DMS79 treated with DMSO at 0.1 percent for 48 hours (cell line): Measurements from ENCODE around the gene BLTP3B.
A peak's percentile ranks its signal among the peaks of the same experiment; 100 is the strongest.

Source experiments
- DNase-seq: peaks from one replicate; lab custom pipeline; 2025; lab: John Stamatoyannopoulos, UW

The BLTP3B gene

GRCh38 chr12:100159391-100160104 is 16.9 kb upstream of the BLTP3B start:
- DNase-seq = no peak

DNA sequence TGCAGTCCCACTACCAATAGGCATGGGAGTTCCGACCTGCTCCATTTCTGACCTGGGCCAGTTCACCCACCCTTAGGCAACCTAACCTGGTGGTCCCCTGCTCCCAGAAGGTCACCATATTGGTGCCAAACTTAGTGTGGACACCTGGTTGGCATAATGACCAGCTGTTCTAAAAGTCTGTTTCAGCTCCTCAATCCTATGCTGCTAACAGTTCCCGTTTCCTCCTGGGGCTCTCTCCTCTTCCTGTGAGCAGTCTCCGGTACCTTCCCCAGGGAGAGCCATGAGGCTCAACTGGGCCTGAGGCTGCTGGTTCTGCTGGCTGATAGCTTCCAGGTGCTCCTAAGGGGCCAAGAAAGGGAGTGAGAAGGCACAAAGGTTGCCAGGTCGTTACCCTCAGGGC is 15.9 kb upstream of the BLTP3B start:
- DNase-seq = no peak

DNA sequence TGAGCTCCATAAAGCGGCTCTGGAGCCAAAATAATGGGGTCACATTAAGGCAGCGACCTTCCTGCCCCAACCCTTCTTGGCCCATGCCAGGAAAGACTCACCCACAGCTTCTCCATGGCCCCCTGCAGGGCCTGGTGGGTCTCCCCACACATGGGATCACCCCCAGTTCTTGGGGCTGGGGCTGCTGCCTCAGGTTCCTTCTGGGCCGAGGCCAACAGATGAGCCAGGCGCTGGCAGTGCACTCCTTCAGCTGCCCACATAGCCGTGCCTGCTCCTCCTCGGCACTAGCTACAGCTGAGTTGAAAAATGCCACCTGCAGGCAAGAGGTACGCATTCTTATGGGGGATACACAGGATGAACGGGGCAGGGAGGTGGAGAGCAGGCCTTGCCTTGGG is 14.8 kb upstream of the BLTP3B start:
- no peak for DNase-seq

DNA sequence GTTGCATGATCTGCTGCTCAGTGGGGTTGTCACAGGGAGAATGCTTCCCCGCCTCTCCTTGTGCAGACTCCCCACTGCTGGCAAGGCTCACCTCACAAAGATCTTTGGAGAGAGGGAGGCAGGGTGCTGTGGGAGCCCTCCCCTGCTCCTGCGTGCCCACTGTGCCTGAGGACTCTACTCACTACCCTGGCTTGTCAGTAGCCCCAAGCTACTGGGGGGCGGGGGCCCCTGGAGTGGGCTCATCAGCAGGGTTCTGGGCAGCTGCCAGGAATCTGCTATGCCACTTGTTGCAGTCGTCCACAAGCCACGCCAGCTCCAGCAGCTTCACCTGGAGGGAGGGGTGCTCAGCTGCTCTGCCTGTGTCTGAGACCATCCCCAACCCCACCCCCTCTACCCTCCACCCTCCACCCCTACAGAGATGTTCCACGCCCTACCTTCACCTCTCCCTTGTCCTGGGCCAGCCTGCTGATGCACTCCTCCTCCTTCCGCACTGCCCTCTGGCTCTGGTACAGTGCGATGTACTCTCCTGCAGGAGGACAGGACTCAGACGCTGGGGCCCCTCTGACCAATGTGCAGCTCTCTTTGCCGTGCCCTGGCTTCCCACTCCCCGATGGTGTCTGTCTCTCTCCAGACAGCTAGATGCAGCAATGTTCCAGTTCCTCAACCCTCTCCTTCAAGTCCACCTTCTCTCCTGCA is 14.2 kb upstream of the BLTP3B start:
- DNase-seq = peak; percentile 6

GRCh38 chr12:100154474-100155247 is 12.0 kb upstream of the BLTP3B start:
- DNase-seq = no peak

DNA sequence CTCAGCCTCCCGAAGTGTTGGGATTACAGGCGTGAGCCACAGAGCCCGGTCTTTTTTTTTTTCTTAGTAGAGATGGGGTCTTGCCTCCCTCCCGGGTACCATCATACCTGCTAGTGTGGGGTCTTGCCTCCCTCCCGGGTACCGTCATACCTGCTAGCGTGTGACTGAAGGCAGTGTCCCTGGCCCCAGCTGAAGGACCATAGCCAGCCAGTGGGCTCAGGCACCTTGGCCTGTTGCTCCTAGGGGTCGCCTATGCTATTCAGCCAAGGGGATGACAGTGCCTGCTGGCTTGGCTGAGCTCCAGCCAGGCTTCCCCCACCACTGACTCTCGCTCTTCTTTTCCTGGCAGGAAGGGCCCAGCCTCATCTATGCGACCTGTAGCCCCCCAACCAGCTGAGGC is 10.5 kb upstream of the BLTP3B start:
- DNase-seq = no peak

DNA sequence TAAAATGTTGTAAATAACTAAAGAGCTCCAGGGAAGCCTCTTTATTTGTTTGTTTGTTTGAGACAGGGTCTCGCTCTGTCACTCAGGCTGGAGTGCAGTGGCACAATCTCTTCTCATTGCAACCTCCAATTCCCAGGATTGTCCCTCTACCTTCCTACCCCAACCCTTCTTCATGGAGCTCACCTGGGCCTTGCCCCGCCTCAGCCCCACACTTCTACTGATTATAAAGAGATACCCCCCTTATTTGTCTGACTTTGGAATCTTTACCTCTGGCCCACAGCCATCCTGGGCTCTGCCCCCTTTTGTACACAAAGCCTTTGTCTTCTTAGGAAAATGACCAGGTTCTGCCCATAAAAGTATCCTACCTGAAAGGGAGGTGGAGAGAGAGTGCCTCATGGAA is 9.1 kb upstream of the BLTP3B start:
- no peak for DNase-seq

DNA sequence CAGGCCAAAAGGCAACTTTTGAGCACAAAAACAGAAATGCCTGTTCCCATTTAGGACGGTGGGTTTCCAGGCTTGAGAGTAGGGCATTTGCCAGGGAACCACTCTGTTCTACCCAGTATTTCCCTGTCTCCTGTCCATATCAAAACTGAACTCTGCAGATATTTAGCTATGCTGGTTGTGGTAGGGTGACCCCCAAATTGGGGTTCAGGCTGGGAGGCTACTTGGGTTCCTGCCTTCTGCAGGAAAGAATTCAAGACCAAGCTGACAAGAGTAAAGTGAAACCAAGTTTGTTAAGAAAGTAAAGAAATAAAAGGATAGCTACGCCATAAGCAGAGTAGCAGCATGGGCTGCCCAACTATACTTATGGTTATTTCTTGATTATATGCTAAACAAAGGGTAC is 3.6 kb upstream of the BLTP3B start:
- DNase-seq = no peak

DNA sequence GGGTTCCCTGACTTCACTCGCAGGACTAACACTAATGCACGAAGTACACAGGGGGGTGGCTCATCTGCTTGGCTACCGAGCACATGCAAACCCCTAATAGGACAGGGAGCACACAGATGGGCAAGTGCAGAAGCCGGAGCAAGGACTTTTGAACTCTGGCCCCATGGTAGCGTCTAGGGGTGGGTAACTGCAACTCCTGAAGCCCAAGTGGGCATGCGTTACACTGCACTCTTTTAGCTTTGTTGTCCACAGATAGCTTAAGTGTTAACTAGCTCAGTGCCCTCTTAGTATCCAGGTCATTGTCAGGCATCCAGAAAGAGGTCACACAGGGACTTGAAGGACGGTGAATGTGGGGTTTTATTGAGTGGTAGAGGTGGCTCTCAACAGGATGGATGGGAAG is 3.0 kb upstream of the BLTP3B start:
- no peak for DNase-seq

DNA sequence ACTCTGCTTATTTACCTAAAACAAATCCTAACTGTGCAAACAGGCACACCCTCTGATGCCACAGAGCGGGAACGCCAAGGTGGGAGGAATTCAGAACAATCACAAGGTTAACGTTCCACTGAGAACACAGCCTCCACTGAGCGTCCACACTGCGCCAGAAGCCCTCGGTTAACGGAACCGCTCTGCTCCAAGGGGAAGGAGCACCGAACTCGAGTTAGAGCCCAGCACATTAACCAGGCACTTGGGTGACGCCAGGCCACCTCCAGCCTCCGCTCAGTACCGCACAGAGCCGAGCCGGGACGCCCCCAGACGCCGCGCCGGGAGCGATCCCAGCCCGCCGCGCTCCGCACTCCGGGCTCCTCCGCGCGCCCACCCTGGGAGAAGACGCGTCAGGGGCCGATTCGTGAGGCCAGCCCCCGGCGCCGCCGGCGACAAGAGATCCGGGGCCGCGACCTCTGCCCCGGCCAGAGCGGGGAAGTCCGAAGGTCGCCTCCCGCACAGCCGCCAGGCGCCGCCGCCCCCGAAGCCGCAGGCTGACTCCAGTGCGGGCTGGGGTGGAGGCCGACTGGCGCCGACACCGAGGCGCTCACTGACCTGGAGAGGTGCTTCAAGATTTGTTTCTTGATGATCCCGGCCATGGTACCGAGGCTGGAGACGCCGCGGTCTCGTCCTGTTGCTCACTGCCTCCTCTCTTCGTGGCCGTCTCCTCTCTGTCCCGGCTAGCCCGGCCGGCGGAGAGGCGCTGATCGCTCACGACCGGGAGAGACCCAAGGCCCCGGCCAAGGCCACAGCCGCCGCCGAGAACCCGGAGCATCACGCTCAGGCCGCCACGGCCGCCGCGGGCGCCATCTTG is 450 bp downstream of the BLTP3B start:
- peak; percentile 46 for DNase-seq

GRCh38 chr12:100141666-100141997 is 1.0 kb downstream of the BLTP3B start:
- DNase-seq = peak; percentile 46

- no peak for DNase-seq
Measured at GRCh38 chr12:100138803-100139098, 3.9 kb downstream of the BLTP3B start.

DNA sequence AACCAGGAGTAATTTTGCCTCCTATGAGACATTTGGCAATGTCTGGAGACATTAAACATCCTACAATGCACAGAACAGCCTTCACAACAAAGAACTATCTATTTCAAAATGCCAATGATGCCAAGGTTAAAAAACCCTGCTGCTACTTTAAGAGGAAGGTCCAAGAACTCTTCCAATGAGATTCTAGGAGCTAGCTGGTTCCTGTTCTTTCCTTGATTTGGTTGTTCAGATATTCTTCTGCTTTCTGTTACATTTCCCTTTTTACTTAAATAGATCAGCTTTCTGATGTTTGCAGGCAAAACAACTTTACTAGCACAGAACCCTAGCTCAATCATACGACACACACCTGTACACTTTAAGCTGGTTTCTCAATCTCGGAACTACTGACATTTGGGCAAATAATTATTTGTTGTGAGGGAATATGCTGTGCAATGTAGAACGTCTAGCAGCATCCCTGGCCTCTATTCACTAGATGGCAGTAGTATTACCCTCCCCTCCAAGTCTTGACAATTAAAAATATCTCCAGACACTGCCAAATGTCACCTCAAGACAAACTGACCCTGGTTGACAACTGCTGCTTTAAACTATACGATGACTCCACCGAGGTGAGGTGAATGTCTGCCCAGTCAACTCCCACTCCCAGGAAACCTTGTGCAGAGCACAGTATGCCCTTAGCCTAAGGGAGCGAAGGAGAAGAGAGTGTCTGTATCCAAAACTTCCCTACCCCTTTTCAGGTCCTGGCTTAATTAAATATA is 4.4 kb downstream of the BLTP3B start:
- DNase-seq = no peak

DNA sequence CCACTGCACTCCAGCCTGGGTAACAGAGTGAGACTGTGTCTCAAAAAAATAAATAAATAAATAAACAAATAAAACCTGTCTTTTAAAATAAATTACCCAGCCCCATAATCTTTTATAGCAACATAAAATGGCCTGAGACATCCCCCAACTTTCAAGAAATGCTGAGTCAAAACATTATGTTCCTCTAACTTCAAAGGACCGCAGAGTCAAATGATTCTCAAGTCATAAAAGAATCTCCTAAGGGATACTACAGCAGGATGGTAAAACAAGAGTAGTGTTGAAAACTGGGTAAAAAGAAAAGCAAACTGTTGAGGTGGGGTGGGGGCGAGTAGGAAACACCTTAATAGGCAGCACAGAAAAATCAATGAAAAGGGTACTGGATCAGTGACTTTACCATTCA is 9.5 kb downstream of the BLTP3B start:
- no peak for DNase-seq

DNA sequence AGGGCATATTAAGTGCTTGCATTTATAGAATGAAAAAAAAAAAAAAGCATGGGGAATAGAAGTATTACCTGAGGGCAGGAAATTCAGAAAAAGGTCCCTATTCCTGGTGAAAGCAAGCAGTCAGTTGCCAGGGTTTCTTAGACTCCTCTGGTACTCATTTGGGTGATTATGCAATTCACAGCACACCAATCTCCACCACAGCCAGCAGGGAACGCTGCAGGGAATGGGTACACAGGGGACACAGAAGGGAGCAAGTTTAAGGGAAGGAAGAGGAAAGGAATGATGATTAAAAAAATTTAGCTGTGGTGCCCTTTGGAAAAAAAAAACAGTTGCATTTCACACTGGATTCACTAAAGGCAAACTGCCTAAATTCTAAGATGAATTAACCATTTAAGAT is 14.2 kb downstream of the BLTP3B start:
- no peak for DNase-seq

- no peak for DNase-seq
Measured at GRCh38 chr12:100127766-100128511, 14.7 kb downstream of the BLTP3B start.

DNA sequence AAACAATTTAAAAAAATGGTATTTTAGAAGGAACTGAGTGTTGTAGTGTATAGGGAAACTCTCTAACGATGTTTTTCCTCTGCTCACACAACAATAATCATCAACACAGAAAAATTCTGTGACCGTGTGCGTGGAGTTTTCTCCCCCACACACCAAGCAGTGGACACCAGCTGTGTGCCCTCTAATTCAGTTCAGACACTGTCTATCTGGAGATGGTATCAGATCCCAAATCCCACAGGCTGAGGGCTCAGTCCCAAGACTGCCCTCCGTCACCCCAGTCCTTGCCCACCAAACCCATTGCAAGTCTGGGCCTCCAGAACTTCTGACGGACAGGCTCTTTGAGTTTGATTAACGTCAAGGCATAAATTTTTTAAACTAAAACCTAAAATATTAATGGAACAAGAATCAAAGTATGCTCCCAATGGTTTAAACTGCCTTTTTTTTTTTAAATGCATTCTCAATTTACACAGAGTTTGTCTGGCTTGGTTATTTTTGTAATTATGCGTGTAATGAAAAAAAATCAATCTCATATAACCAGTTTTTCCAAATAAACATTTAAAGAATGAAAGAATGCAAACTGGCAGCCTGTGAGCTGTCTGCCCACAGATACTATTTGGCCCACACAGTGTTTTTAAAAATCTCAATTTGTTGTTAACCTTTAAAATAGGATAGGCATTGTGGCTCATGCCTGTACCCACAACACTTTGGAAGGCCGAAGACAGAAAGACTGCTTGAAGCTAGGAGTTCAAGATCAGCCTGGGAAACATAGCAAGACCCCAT is 19.2 kb downstream of the BLTP3B start:
- DNase-seq = no peak

DNA sequence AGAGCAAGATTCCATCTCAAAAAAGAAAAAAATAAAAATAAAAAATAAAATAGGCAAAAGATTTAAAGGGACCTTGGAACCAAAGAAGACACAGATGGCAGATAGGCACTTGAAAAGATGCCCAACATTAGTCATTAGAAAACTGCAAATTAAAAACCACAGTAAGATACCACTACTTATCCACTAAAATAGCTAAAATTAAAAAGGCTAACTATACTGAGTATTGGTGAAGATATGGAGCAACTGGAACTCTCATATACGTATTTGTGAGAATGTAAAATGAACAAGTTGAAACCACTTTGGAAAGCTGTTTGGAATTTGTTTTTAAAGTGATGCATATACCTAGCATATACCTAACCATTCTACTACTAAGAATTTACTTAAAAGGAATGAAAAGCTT is 22.3 kb downstream of the BLTP3B start:
- DNase-seq = no peak

DNA sequence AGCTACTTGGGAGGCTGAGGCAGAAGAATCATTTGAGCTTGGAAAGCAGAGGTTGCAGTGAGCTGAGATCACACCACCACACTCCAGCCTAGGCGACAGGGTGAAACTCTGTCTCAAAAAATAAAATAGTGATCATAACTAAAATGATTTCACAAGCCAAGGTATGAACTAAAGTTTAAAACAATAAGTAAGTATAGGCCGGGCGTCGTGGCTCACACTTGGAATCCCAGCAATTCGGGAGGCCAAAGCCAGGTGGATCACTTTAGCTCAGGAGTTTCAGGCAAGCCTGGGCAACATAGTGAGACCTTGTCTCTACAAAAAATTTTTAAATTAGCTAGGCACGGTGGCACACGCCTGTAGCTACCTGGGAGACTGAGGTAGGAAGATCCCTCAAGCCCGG is 27.4 kb downstream of the BLTP3B start:
- DNase-seq = no peak

GRCh38 chr12:100114574-100114973 is 28.1 kb downstream of the BLTP3B start:
- no peak for DNase-seq
